GM18520 (cell line): ENCODE results near the gene PISD.

Experiments used
- ATAC-seq: cut with Tn5 transposase; IDR thresholded peaks from one replicate; pipeline ENCODE4 v1.9.1; 2021; ENCODE audit not compliant: unreplicated experiment

The PISD gene

DNA sequence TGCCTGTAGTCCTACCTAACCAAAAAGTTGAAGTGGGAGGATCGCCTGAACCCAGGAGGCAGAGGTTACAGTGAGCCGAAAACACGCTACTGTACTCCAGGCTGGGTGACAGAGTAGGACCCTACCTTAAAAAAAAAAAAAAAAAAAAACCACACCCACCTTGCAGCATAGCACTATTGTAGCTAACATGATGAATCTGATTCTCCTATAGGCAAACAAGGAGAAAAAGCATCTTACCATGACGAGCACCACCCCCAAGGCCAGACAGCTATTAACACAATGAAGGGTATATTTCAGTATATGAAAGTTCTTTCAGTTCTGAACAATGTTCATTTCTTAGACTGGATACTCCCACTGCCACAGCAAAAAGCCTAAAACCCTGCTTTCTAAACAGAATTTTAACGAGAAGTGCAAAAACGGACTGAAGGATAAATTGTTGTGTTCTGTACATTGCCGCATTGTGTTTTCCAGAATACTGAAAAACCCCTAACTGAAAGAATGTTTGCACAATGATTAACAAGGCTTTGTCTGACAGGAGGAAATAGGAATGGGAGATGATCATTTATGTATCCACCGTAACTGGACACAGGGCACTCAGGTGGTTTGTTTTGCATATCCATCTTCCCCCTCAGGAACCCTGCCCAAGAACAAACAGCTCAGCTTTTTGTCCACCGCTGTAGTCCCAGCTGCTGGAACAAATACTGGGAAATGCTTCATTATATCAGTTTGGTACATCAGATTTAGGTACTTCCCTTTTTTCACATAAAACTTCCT, 8.9 kb downstream of the PISD start:
- ATAC-seq, result no peak

GRCh38 chr22:31652088-31652487, 9.9 kb downstream of the PISD start:
- ATAC-seq, result no peak

GRCh38 chr22:31651664-31652063, 10.4 kb downstream of the PISD start:
- no peak for ATAC-seq

GRCh38 chr22:31650391-31650790, 11.6 kb downstream of the PISD start:
- ATAC-seq, result no peak

- ATAC-seq, result no peak
These were observed 14.3 kb downstream of the PISD start for GRCh38 chr22:31647523-31648320.

DNA sequence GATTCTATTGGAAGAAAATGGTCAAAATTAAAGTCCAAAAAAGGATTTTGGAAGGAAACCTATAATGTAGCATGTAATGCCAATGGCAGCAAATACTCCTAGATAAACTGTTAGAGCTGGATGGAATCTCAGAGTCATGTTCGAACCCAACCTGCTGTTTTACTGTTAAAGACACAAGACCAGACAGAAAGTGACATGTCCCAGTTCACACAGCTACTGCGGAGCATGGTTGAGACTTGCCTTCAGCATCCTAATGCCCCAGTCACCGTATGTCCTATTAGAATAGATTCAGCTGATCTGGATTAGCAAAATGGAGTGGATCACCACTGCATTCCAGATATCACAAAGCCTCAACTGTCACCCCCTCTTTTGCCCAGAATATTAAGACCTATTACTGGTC, 14.9 kb downstream of the PISD start:
- ATAC-seq, result no peak

- peak; percentile 38 for ATAC-seq
These were observed 15.6 kb downstream of the PISD start for GRCh38 chr22:31646186-31647019.

DNA sequence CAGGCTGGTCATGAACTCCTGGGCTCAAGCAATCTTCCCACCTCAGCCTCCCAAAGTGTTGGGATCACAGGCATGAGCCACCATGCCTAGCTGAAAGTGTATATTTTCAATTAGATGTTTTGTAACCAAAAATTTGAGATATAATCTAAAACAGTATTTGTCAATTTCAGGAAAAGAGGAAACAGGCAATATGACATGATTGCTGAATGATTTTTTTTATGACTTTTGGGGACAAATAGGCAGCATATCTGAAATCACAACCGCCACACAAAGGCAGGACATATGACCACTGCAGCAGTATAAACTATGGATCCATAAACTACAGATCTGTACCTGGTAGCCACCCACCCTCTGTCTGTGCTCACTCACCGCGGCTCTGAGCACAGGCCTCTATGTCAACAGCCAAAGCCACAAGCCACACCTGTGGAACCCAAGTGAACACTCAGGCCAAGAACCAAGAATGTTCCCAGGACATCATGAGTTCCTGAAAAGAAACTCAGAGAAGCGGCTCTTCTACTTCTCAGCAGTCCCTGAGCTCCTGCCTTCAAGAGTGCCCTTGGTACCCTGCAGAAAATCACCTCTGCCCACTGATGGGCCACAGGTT, 22.5 kb downstream of the PISD start:
- ATAC-seq, result no peak

DNA sequence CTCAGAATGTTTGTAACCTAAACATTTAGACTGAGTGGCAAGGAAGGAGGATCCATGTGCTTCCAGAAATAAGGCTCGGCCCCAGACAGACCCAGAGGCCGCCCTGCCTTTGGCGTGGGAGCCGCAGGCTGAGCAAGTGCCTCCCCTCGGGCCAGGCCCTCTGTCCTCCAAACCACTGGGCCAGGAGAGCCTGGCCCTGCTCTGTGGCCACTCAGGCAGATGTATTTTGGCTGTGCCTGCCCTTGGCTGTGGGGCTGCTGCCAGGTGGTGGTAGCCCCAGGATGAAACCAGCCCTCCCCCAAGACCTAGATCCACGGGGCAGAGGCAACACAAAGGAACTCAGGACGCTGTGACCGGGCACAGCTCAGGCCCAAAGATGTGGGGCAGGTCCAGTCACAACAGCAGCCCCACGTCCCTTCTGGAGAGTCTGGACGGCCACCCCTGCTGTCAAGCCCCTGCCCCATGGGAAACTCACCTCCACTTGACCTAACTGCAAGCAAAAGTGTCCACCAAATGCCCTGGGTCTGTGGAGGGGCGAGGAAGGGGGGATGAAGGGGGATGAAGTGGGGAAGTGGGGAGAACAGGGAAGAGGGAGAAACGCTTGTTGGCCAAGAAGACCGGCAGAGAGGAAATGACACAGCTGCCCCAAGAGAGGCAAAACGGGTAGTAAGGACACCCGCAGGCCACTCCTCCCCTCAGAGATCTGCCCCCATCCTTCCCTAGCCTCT, 24.0 kb downstream of the PISD start:
- no peak for ATAC-seq

- ATAC-seq, result no peak
These were observed 24.5 kb downstream of the PISD start for GRCh38 chr22:31637447-31637890.

DNA sequence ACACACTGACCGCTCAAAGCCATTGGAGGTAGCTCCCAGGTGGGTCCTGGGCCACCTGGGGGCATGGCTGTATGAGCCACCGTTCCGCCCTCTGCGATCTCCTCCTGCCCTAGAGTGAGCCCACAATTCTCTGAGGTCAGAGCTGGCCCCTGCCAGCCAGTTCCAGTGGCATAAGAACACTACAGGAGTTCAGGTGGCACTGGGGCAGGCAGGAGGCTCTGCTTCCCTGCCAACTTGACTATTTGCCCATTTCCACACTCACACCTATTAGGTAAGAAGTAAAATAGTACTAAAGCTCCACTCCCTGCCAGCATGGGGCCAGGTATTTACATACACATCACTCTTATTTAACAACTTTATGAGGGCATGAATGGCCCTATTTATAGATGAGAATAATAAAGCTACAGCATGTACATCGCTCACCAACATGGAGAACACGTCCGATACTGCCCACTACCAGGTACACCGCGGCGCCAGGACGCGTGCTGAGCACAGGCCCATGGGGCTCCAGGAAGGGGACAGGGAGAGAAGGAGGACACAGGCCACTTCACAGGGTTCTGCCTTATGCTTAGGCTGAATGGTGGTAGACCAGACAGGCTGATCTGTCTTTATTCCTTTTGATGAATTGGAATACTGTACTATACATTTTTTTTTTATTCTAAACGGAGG, 26.2 kb downstream of the PISD start:
- no peak for ATAC-seq

DNA sequence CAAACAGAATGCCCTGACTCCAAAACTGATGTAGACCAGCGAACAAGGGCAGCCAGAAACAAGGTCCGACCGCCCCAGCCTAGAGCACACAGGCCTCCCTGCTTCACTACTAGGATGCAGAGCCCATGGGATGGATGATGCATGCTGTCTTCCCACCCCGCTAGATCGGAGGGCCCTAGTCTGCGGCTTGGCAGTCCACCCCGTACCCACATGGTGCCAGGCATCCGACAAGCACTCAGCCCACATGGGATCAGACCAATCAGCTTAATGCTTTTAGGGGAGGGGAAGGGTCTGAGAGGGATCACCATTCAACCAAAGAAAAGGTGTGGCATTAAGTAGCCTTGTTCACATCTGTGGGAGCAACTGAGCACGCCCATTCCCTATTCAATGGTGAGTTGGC, 30.6 kb downstream of the PISD start:
- ATAC-seq, result no peak

DNA sequence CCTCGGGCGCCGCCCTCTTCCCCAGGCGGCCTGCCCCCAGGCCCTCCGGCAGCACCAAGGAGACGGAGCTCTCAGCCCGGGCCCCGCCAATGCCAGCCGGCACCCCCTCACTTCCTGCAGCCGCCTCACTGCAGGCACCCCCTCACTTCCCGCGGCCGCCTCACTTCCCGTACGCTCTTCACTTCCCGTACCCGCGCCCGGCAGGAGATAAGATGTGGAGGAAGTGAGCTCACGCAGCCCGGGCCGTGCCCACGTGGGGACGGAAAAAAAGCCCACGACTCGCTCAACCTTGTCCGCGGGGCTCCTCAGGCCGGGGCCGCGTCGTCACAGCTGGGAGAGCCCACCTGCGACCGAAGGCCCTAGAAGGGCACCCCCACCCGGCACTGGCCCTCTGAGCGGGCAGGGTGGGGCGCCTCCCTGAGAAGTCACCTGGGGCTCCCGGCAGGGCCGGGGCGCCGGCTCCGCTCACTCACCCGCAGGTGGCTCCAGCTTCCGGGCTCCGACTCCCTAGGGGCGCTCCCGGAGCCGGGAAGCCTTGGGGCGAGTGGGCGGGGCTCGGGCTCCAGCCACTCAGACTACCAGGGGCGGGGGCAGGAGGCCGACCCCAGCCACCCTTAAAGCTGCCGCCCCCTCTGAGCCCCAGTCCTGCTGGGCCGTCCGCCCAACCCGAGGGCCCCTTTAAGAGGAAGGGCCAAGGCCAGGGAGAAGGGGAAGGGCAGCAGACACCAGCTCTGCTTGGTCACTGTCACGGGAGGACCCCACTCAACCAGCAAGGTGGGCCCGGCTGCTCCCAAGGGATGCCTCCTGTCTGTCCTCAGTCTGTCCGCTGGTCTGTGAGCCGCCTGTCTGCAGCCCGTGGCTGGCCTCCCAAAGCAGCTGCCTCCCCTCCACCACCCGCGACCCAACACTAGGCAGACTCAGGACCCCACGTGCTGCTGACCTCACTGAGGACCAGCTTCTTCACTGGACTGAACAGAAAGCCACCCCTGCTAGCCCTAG, 31.4 kb downstream of the PISD start:
- ATAC-seq, result peak; percentile 34

- ATAC-seq, result no peak
These were observed 32.3 kb downstream of the PISD start for GRCh38 chr22:31629741-31630184.

GRCh38 chr22:31628969-31629708, 32.9 kb downstream of the PISD start:
- ATAC-seq, result no peak

DNA sequence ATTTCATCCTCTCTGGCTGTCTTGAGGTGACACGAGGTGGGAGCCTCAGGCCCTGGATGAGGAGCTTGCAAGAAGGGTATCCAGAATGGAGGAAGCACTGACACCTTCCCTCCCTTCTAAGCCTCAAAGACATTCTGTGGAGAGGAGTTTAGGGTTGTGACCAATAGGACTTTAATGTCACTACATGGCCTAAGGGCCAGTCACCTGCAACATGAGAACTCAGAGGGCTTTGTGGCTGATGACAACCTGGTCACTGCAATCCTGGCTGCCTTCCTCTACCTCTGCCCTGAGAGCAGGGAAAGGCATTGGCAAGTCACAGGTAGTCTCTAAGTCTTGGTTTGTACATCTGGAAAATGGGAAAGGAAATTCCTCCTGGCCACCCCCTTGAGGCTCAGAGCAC, 33.7 kb downstream of the PISD start:
- ATAC-seq, result no peak

DNA sequence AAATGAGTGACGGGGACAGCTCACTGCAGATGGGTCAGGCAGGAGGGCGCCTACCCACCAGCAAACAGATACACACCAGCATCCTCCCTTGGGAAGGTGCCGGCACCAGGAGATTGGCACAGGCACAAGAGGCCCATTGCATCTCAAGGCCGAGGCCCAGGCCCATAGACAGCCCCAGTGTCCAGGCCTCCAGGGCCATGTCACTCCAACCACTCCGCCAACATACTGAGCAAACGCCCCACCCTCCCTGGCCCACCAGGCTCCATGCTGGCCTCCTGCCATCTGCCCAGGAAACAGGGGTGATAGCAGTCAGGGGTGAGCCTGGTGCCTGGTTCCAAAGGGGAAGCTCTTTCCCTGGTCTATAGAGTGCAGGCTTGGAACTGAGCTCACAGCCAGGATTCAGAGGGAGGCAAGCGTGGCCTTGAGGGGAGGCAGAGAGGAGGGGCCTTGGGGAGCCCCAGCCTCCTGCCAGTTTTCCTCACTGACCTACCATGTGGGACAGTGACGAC, 34.7 kb downstream of the PISD start:
- no peak for ATAC-seq
